Lower leg skin (tissue), 3 donors: ENCODE data around the gene ZBTB7C.

Experiments
- POLR2A ChIP-seq, 2 donors: fragments of 450-650 bp; IDR thresholded peaks; one replicate each; pipeline ENCODE4 v1.6.1; 2016 to 2017; ENCODE audit warnings: antibody characterized with exemption in 2 of 2, mild to moderate bottlenecking in 1 of 2, moderate library complexity in 1 of 2
- TF ChIP-seq, protein P1 (sequence below), 3 donors: fragments of 450-650 bp; IDR thresholded peaks; one replicate each; pipeline ENCODE4 v1.5.1; 2016; ENCODE audit warnings: antibody characterized with exemption in 3 of 3, mild to moderate bottlenecking in 3 of 3, moderate library complexity in 2 of 3

DNA sequence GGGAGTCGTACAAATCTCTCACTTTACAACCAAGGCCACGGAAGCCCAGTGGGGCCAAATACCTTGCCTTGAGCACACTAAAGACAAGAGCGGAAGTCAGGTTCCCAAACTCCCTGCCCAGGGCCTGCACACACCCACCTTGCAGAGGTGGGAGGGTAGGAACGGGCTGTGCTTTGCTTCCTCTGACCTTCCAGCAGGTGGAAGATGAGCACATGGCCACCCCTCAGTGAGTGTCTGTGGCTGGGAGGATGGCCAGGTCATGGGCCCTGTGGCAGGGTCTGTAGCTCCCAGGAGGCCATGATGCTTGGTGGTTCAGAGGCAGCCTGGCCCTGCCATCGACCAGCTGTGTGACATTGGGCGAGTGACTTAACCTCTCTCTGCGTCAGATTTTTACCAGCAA is 218.2 kb downstream of the ZBTB7C start:
- TF ChIP-seq, protein P1, sequence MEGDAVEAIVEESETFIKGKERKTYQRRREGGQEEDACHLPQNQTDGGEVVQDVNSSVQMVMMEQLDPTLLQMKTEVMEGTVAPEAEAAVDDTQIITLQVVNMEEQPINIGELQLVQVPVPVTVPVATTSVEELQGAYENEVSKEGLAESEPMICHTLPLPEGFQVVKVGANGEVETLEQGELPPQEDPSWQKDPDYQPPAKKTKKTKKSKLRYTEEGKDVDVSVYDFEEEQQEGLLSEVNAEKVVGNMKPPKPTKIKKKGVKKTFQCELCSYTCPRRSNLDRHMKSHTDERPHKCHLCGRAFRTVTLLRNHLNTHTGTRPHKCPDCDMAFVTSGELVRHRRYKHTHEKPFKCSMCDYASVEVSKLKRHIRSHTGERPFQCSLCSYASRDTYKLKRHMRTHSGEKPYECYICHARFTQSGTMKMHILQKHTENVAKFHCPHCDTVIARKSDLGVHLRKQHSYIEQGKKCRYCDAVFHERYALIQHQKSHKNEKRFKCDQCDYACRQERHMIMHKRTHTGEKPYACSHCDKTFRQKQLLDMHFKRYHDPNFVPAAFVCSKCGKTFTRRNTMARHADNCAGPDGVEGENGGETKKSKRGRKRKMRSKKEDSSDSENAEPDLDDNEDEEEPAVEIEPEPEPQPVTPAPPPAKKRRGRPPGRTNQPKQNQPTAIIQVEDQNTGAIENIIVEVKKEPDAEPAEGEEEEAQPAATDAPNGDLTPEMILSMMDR (IDR thresholded peaks at IDR 0.05) = no peak
- TF ChIP-seq POLR2A (IDR thresholded peaks at IDR 0.05) = no peak
